ENCODE results near the gene DRD3. TPM values are rescaled to one million over a fixed set of nuclear protein-coding genes. Genes with fewer than 3 reads are reported as not detected.

Gene DRD3
- total RNA-seq, 2 experiments from 2014 or later: not detected

GRCh38 chr3:114155370-114155821 is 23.5 kb downstream of the DRD3 start:
- no TSS peak for BruUV-seq (replicated peaks)
- peaks cover 6% of the 10 kb centered on the region for H3K4me1 ChIP-seq (ENCODE audit: insufficient read depth, low read length, poor library complexity, severe bottlenecking)
- DNase-seq (ENCODE audit: low spot score): peak; percentile 47
- no peaks in the 10 kb centered on the region for H3K9me2 ChIP-seq (ENCODE audit: insufficient read depth, low read length)
- TF ChIP-seq CTCF (conservative IDR thresholded peaks at IDR 0.05; ENCODE audit: low read length) (peak; percentile 89), EZH2phosphoT487 (IDR thresholded peaks at IDR 0.05; ENCODE audit: borderline replicate concordance, low read depth, low read length) (no peak)
- POLR2A ChIA-PET: interaction anchor here (0.6 to 1.3 kb wide), 3 partner anchors 8 to 1521 kb away, joined by 3 to 5 read pairs (median 3); no protein-coding TSS in a partner anchor
- CTCF ChIA-PET (ENCODE audit: unreplicated experiment): interaction anchor here (1.2 kb wide), 1 partner anchor 13 kb away, joined by 3 read pairs; no protein-coding TSS in a partner anchor
- H3K27ac ChIP-seq (ENCODE audit: low read depth, low read length, poor library complexity, severe bottlenecking): no peak overlapping the region
- no peak overlapping the region for H2AFZ ChIP-seq (ENCODE audit: low read length)
- H3K36me3 ChIP-seq (ENCODE audit: insufficient read depth, low read length): no peaks in the 10 kb centered on the region
- no peaks in the 10 kb centered on the region for H4K20me1 ChIP-seq (ENCODE audit: insufficient read depth, low read length)
- H3K4me2 ChIP-seq (ENCODE audit: low read length): no peak overlapping the region
- H3K4me3 ChIP-seq (ENCODE audit: low read depth, low read length, poor library complexity, severe bottlenecking): no peak overlapping the region
- no peaks in the 10 kb centered on the region for H3K79me2 ChIP-seq (ENCODE audit: insufficient read depth, low read depth, low read length)
- H3K9me3 ChIP-seq (ENCODE audit: low read length): no peaks in the 10 kb centered on the region
- intact Hi-C loops (cut with micrococcal nuclease; ENCODE audit: unreplicated experiment): loop anchor here (10.0 kb wide), 2 partner anchors 109 to 179 kb away; no protein-coding TSS in a partner anchor

- H4K20me1 ChIP-seq (ENCODE audit: insufficient read depth, low read length): no peaks in the 10 kb centered on the region
Measured at GRCh38 chr3:114154321-114154821, 24.5 kb downstream of the DRD3 start.

More at GRCh38 chr3:114154321-114154821, 24.5 kb downstream of the DRD3 start:
- CTCF ChIA-PET (ENCODE audit: unreplicated experiment): interaction anchor here (0.6 kb wide), 1 partner anchor 137 kb away, joined by 3 read pairs; no protein-coding TSS in a partner anchor
- no peak overlapping the region for H3K27ac ChIP-seq (ENCODE audit: low read depth, low read length, poor library complexity, severe bottlenecking)
- peaks cover 6% of the 10 kb centered on the region for H3K4me1 ChIP-seq (ENCODE audit: insufficient read depth, low read length, poor library complexity, severe bottlenecking)
- no peak overlapping the region for H3K4me2 ChIP-seq (ENCODE audit: low read length)
- no peaks in the 10 kb centered on the region for H3K9me3 ChIP-seq (ENCODE audit: low read length)
- H3K9me2 ChIP-seq (ENCODE audit: insufficient read depth, low read length): no peaks in the 10 kb centered on the region
- TF ChIP-seq CTCF (conservative IDR thresholded peaks at IDR 0.05; ENCODE audit: low read length) (no peak), EZH2phosphoT487 (IDR thresholded peaks at IDR 0.05; ENCODE audit: borderline replicate concordance, low read depth, low read length) (no peak)
- no peak overlapping the region for H2AFZ ChIP-seq (ENCODE audit: low read length)
- no peaks in the 10 kb centered on the region for H3K79me2 ChIP-seq (ENCODE audit: insufficient read depth, low read depth, low read length)
- H3K4me3 ChIP-seq (ENCODE audit: low read depth, low read length, poor library complexity, severe bottlenecking): no peak overlapping the region
- H3K36me3 ChIP-seq (ENCODE audit: insufficient read depth, low read length): no peaks in the 10 kb centered on the region
- no peak for DNase-seq (ENCODE audit: low spot score)
- BruUV-seq (replicated peaks): no TSS peak
- intact Hi-C loops (cut with micrococcal nuclease; ENCODE audit: unreplicated experiment): loop anchor here (5.0 to 10.0 kb wide), 4 partner anchors 110 to 317 kb away; partner anchors contain the start of gene GRAMD1C
- POLR2A ChIA-PET: interaction anchor here (0.6 to 1.8 kb wide), 3 partner anchors 9 to 13 kb away, joined by 3 to 7 read pairs (median 5); no protein-coding TSS in a partner anchor
